ENCODE results near the gene NOLC1.
A peak's percentile ranks its signal among the peaks of the same experiment; 100 is the strongest.

The NOLC1 gene

DNA sequence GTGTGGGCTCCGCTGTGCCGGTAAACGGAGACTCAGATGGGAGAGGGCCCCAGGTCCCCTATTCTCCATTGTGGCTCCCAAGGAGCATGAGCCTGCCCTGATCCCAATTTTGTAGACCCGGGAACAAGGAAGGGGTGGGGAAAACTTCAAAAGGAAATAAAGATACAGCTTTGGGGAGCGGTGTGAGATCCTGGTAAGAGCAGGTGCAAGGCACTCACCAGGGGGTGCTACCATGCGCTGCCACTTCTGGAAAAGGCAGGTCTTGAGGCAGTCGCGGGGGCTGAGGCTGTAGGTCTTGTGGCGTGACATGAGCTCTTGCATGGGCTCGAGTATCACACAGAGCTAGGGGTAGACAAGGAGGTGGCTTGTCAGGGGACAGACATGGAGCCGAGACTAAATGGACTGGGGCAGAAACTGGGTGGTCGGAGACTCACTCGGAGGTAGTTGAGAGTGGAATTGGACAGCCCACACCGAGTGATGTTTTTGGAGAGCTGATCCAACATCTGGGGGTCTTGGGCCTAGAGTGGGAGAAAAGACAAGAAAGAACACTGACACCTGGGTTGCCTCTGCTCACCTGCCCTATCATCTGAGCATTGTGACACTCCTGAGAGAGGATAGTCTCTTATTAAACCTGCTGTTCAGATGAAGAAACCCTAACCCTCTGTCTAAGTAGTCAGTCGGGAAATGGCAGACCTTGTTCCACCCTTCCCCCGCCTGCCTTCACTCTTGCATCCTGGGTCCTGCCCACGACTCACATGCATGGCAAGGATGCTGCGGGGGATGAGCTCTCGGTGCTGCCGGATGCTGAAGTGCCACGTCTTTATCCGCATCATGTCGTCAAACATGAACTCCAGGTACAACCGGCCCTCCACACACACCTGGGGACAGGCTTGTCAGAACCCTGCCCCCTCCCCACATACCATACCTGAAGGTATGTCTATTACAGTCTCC lies 42.7 kb upstream of the NOLC1 start:
- no peak overlapping the region for H2BK12ac ChIP-seq (ENCODE audit: low read length in 2 of 2)
- no peak overlapping the region for H4K8ac ChIP-seq (ENCODE audit: low read length)
- H3K9me3 ChIP-seq (ENCODE audit: control insufficient read depth, low read length), result no peaks in the 10 kb centered on the region
- H2AK5ac ChIP-seq (ENCODE audit: low read length, severe bottlenecking), result no peak overlapping the region
- no peak overlapping the region for H2BK15ac ChIP-seq (ENCODE audit: low read depth, poor library complexity, severe bottlenecking)
- H3K14ac ChIP-seq (ENCODE audit: low read length in 2 of 2), result no peak overlapping the region
- H3K23ac ChIP-seq (ENCODE audit: low read length in 2 of 2), result no peak overlapping the region
- no peak overlapping the region for H4K91ac ChIP-seq (ENCODE audit: low read length)
- peaks cover 66 to 71% of the 10 kb centered on the region in 2 experiments for H3K36me3 ChIP-seq (ENCODE audit: control insufficient read depth in 1 of 2, insufficient read depth in 2 of 2, low read depth in 1 of 2, low read length in 2 of 2)
- WGBS, result 96% methylated on average over 24 of the region's 24 CpGs
- no peak overlapping the region for H3K18ac ChIP-seq (ENCODE audit: low read depth in 1 of 2, low read length in 2 of 2)
- no peaks in the 10 kb centered on the region for H3K27me3 ChIP-seq (ENCODE audit: control insufficient read depth in 1 of 2, insufficient read depth in 1 of 2, low read length in 2 of 2)
- H2BK120ac ChIP-seq (ENCODE audit: low read depth, low read length), result no peak overlapping the region
- H3K4ac ChIP-seq (ENCODE audit: low read depth in 1 of 2, low read length in 2 of 2), result no peak overlapping the region
- no peak overlapping the region for H2BK5ac ChIP-seq (ENCODE audit: low read depth, low read length, poor library complexity, severe bottlenecking)
- no peak for DNase-seq
- peaks cover 14% of the 10 kb centered on the region for H3K4me1 ChIP-seq (ENCODE audit: control insufficient read depth, insufficient read depth, low read depth, low read length)
- H2AFZ ChIP-seq (ENCODE audit: low read depth, low read length), result no peak overlapping the region
- no peak overlapping the region for H3K9ac ChIP-seq (ENCODE audit: low read length)
- H3K27ac ChIP-seq (ENCODE audit: low read length, poor library complexity, severe bottlenecking), result no peak overlapping the region
- peak overlapping the region; percentile 3 for H3K4me2 ChIP-seq (ENCODE audit: low read length, poor library complexity, severe bottlenecking)
- no peak overlapping the region for H3K4me3 ChIP-seq (ENCODE audit: insufficient read depth in 1 of 2, low read depth in 1 of 2, low read length in 2 of 2)
- peaks cover 45% of the 10 kb centered on the region for H3K79me1 ChIP-seq (replicated peaks; ENCODE audit: low read length, poor library complexity, severe bottlenecking)

DNA sequence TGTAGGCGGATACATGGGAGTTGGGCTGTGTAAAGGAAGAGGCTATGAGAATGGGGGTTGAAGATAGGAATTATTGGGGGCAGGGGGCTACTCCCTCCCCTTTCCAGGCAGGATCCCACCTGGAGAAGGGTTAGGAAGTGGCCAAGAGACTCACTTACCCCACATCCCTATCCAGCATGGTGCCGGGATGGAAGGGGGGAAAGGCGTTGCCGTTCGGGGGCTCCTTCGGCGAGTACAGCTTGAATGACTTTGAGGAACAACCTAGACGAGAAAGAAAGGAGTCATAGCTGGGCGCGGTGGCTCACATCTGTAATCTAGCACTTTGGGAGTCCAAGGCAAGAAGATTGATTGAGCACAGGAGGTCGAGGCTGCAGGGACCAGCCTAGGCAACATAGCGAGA lies 40.9 kb upstream of the NOLC1 start:
- H2AK5ac ChIP-seq (ENCODE audit: low read length, severe bottlenecking), result no peak overlapping the region
- no peak overlapping the region for H3K23ac ChIP-seq (ENCODE audit: low read length in 2 of 2)
- no peak overlapping the region for H4K91ac ChIP-seq (ENCODE audit: low read length)
- 95% methylated on average over 11 of the region's 12 CpGs for WGBS
- H3K4ac ChIP-seq (ENCODE audit: low read depth in 1 of 2, low read length in 2 of 2), result no peak overlapping the region
- no peak overlapping the region for H2BK15ac ChIP-seq (ENCODE audit: low read depth, poor library complexity, severe bottlenecking)
- DNase-seq, result no peak
- H2BK120ac ChIP-seq (ENCODE audit: low read depth, low read length), result no peak overlapping the region
- no peak overlapping the region for H3K9ac ChIP-seq (ENCODE audit: low read length)
- H2AFZ ChIP-seq (ENCODE audit: low read depth, low read length), result no peak overlapping the region
- H3K4me2 ChIP-seq (ENCODE audit: low read length, poor library complexity, severe bottlenecking), result no peak overlapping the region
- no peak overlapping the region for H4K8ac ChIP-seq (ENCODE audit: low read length)
- no peak overlapping the region for H3K14ac ChIP-seq (ENCODE audit: low read length in 2 of 2)
- H2BK5ac ChIP-seq (ENCODE audit: low read depth, low read length, poor library complexity, severe bottlenecking), result no peak overlapping the region
- no peak overlapping the region for H3K4me3 ChIP-seq (ENCODE audit: insufficient read depth in 1 of 2, low read depth in 1 of 2, low read length in 2 of 2)
- H3K27me3 ChIP-seq (ENCODE audit: control insufficient read depth in 1 of 2, insufficient read depth in 1 of 2, low read length in 2 of 2), result no peaks in the 10 kb centered on the region
- H3K36me3 ChIP-seq (ENCODE audit: control insufficient read depth in 1 of 2, insufficient read depth in 2 of 2, low read depth in 1 of 2, low read length in 2 of 2), result peaks cover 53 to 56% of the 10 kb centered on the region in 2 experiments
- H3K4me1 ChIP-seq (ENCODE audit: control insufficient read depth, insufficient read depth, low read depth, low read length), result peaks cover 21% of the 10 kb centered on the region
- no peak overlapping the region for H3K27ac ChIP-seq (ENCODE audit: low read length, poor library complexity, severe bottlenecking)
- no peaks in the 10 kb centered on the region for H3K9me3 ChIP-seq (ENCODE audit: control insufficient read depth, low read length)
- no peak overlapping the region for H3K18ac ChIP-seq (ENCODE audit: low read depth in 1 of 2, low read length in 2 of 2)
- no peak overlapping the region for H2BK12ac ChIP-seq (ENCODE audit: low read length in 2 of 2)
- peaks cover 40% of the 10 kb centered on the region for H3K79me1 ChIP-seq (replicated peaks; ENCODE audit: low read length, poor library complexity, severe bottlenecking)

DNA sequence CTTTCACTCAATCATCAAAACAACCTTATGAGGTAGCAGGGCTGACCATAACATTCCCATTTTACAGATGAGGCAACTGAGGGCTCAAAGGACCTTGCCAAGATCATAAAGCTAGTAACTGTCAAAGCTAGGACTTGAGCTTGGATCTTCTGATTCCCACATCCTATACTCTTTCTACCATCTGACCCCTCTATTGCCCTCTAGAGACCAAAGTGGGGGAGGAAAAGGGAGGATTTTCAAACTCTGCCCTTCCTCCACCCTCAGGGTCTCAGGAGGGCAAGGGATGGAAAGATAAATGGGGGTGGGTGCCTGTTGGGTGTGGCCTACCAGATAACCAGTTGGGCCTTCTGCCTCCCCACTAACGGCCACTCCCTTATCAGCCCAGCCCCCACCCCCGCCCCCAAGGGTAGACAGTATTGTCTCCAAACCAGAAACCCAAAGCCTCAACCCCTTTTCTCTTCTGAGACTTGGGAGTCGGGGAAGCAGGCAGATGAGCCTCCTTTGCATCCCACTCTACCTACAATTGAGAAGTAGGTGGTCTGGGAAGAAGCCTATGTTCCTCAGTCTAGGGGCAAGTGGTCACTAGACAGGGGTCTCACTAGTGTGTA lies 39.9 kb upstream of the NOLC1 start:
- no peak overlapping the region for H3K14ac ChIP-seq (ENCODE audit: low read length in 2 of 2)
- no peaks in the 10 kb centered on the region for H3K9me3 ChIP-seq (ENCODE audit: control insufficient read depth, low read length)
- H2BK120ac ChIP-seq (ENCODE audit: low read depth, low read length), result no peak overlapping the region
- H3K9ac ChIP-seq (ENCODE audit: low read length), result peak overlapping the region; percentile 92
- H2AFZ ChIP-seq (ENCODE audit: low read depth, low read length), result no peak overlapping the region
- no peak overlapping the region for H3K23ac ChIP-seq (ENCODE audit: low read length in 2 of 2)
- no peak overlapping the region for H3K27ac ChIP-seq (ENCODE audit: low read length, poor library complexity, severe bottlenecking)
- H3K79me1 ChIP-seq (replicated peaks; ENCODE audit: low read length, poor library complexity, severe bottlenecking), result peaks cover 31% of the 10 kb centered on the region
- H3K4me1 ChIP-seq (ENCODE audit: control insufficient read depth, insufficient read depth, low read depth, low read length), result peaks cover 23% of the 10 kb centered on the region
- no peak overlapping the region for H4K91ac ChIP-seq (ENCODE audit: low read length)
- peak overlapping the region; percentile 82 for H3K4me2 ChIP-seq (ENCODE audit: low read length, poor library complexity, severe bottlenecking)
- H2BK15ac ChIP-seq (ENCODE audit: low read depth, poor library complexity, severe bottlenecking), result no peak overlapping the region
- H4K8ac ChIP-seq (ENCODE audit: low read length), result no peak overlapping the region
- H2BK5ac ChIP-seq (ENCODE audit: low read depth, low read length, poor library complexity, severe bottlenecking), result no peak overlapping the region
- WGBS, result 29% methylated on average over 2 of the region's 3 CpGs
- H3K4me3 ChIP-seq (ENCODE audit: insufficient read depth in 1 of 2, low read depth in 1 of 2, low read length in 2 of 2), result peak overlapping the region in 1 of 2 experiments; percentile 94
- H3K18ac ChIP-seq (ENCODE audit: low read depth in 1 of 2, low read length in 2 of 2), result no peak overlapping the region
- no peak overlapping the region for H2AK5ac ChIP-seq (ENCODE audit: low read length, severe bottlenecking)
- peaks cover 43 to 46% of the 10 kb centered on the region in 2 experiments for H3K36me3 ChIP-seq (ENCODE audit: control insufficient read depth in 1 of 2, insufficient read depth in 2 of 2, low read depth in 1 of 2, low read length in 2 of 2)
- no peak overlapping the region for H3K4ac ChIP-seq (ENCODE audit: low read depth in 1 of 2, low read length in 2 of 2)
- H3K27me3 ChIP-seq (ENCODE audit: control insufficient read depth in 1 of 2, insufficient read depth in 1 of 2, low read length in 2 of 2), result no peaks in the 10 kb centered on the region
- no peak overlapping the region for H2BK12ac ChIP-seq (ENCODE audit: low read length in 2 of 2)
- no peak for DNase-seq

DNA sequence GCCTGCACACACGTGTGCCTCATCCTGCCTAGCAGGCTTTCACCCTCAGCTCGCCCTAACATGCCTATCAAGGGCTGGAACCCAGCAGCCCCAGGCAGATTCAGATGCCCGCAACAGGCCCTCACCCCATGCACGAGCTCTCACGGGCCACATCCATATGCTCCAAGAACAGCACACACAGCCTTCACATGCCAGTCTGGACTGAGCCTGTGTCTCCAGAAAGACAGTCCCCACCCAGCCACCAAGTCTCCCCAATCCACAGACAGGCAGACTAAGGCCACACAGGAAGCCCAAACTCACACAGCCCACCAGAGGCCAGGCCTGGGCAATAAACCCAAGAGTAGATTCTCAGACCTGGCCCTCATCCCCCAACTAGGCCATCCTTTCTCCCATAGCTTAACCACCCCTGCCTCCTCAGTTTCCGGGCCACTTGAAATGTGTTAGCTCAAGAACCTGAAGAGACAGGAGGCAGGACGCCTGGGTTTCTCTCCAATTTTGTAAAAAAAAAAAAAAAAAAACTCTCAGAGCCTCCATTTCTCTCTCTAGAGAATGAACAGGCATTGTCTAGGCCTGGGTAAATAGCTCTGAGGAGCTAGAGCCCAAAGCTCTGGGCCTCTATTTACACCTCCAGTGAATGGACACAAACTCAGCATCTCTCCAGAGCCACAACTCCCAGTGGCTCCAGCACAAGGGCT lies 38.8 kb upstream of the NOLC1 start:
- Histone ChIP-seq H3K79me1 (replicated peaks; ENCODE audit: low read length, poor library complexity, severe bottlenecking) (peaks cover 26% of the 10 kb centered on the region), H3K9me3 (ENCODE audit: control insufficient read depth, low read length) (no peaks in the 10 kb centered on the region), H2BK15ac (ENCODE audit: low read depth, poor library complexity, severe bottlenecking) (no peak overlapping the region), H3K27ac (ENCODE audit: low read length, poor library complexity, severe bottlenecking) (peak overlapping the region; percentile 30), H3K14ac (ENCODE audit: low read length in 2 of 2) (peak overlapping the region; percentile 9 to 97), H2AK5ac (ENCODE audit: low read length, severe bottlenecking) (peak overlapping the region; percentile 17), H3K9ac (ENCODE audit: low read length) (peak overlapping the region; percentile 92), H3K36me3 (ENCODE audit: control insufficient read depth in 1 of 2, insufficient read depth in 2 of 2, low read depth in 1 of 2, low read length in 2 of 2) (peaks cover 33 to 36% of the 10 kb centered on the region in 2 experiments), H2BK12ac (ENCODE audit: low read length in 2 of 2) (no peak overlapping the region), H3K4ac (ENCODE audit: low read depth in 1 of 2, low read length in 2 of 2) (no peak overlapping the region), H3K18ac (ENCODE audit: low read depth in 1 of 2, low read length in 2 of 2) (peak overlapping the region in 1 of 2 experiments; percentile 90), H2AFZ (ENCODE audit: low read depth, low read length) (no peak overlapping the region), H4K91ac (ENCODE audit: low read length) (peak overlapping the region; percentile 4), H2BK120ac (ENCODE audit: low read depth, low read length) (no peak overlapping the region), H2BK5ac (ENCODE audit: low read depth, low read length, poor library complexity, severe bottlenecking) (no peak overlapping the region), H4K8ac (ENCODE audit: low read length) (no peak overlapping the region), H3K27me3 (ENCODE audit: control insufficient read depth in 1 of 2, insufficient read depth in 1 of 2, low read length in 2 of 2) (no peaks in the 10 kb centered on the region), H3K4me1 (ENCODE audit: control insufficient read depth, insufficient read depth, low read depth, low read length) (peaks cover 33% of the 10 kb centered on the region), H3K4me3 (ENCODE audit: insufficient read depth in 1 of 2, low read depth in 1 of 2, low read length in 2 of 2) (peak overlapping the region; percentile 84 to 94), H3K4me2 (ENCODE audit: low read length, poor library complexity, severe bottlenecking) (peak overlapping the region; percentile 82), H3K23ac (ENCODE audit: low read length in 2 of 2) (peak overlapping the region in 1 of 2 experiments; percentile 75)
- no peak for DNase-seq
- WGBS, result 52% methylated on average over 6 of the region's 7 CpGs
